ENCODE results near the gene EPN2. TPM values are rescaled to one million over a fixed set of nuclear protein-coding genes. Genes with fewer than 3 reads are reported as not detected.

The EPN2 gene
- total RNA-seq, 1 donor from 2014 or later = 63.9 TPM

- DNase-seq (ENCODE audit: low spot score) = no peak
Observed at GRCh38 chr17:19294443-19294842, 57.3 kb downstream of the EPN2 start.

- no peak for DNase-seq (ENCODE audit: low spot score)
Observed at GRCh38 chr17:19295473-19296135, 58.4 kb downstream of the EPN2 start.

GRCh38 chr17:19296786-19297778 lies 59.9 kb downstream of the EPN2 start:
- no peak for DNase-seq (ENCODE audit: low spot score)

- DNase-seq (ENCODE audit: low spot score) = no peak
Observed at GRCh38 chr17:19298569-19299213, 61.5 kb downstream of the EPN2 start.

- DNase-seq (ENCODE audit: low spot score) = no peak
Observed at GRCh38 chr17:19299214-19299747, 62.1 kb downstream of the EPN2 start.

- no peak for DNase-seq (ENCODE audit: low spot score)
Observed at GRCh38 chr17:19299866-19300265, 62.7 kb downstream of the EPN2 start.

GRCh38 chr17:19301274-19301951 lies 64.2 kb downstream of the EPN2 start:
- DNase-seq (ENCODE audit: low spot score) = no peak

GRCh38 chr17:19301973-19302372 lies 64.8 kb downstream of the EPN2 start:
- no peak for DNase-seq (ENCODE audit: low spot score)

GRCh38 chr17:19302791-19303331 lies 65.7 kb downstream of the EPN2 start:
- no peak for DNase-seq (ENCODE audit: low spot score)

GRCh38 chr17:19303367-19303776 lies 66.2 kb downstream of the EPN2 start:
- DNase-seq (ENCODE audit: low spot score) = no peak

- DNase-seq (ENCODE audit: low spot score) = no peak
Observed at GRCh38 chr17:19304209-19304608, 67.0 kb downstream of the EPN2 start.

- no peak for DNase-seq (ENCODE audit: low spot score)
Observed at GRCh38 chr17:19304751-19305150, 67.6 kb downstream of the EPN2 start.

GRCh38 chr17:19305256-19305655 lies 68.1 kb downstream of the EPN2 start:
- no peak for DNase-seq (ENCODE audit: low spot score)

GRCh38 chr17:19305761-19306159 lies 68.6 kb downstream of the EPN2 start:
- DNase-seq (ENCODE audit: low spot score) = no peak

- no peak for DNase-seq (ENCODE audit: low spot score)
Observed at GRCh38 chr17:19306160-19307111, 69.3 kb downstream of the EPN2 start.

- no peak for DNase-seq (ENCODE audit: low spot score)
Observed at GRCh38 chr17:19307521-19307920, 70.4 kb downstream of the EPN2 start.

- DNase-seq (ENCODE audit: low spot score) = no peak
Observed at GRCh38 chr17:19308398-19308797, 71.2 kb downstream of the EPN2 start.

- no peak for DNase-seq (ENCODE audit: low spot score)
Observed at GRCh38 chr17:19309701-19310100, 72.5 kb downstream of the EPN2 start.

- DNase-seq (ENCODE audit: low spot score) = no peak
Observed at GRCh38 chr17:19310151-19310550, 73.0 kb downstream of the EPN2 start.

- no peak for DNase-seq (ENCODE audit: low spot score)
Observed at GRCh38 chr17:19311016-19311415, 73.8 kb downstream of the EPN2 start.

Measured in ureter (tissue), 1 donor.